ENCODE data around the gene CPLX1.
A peak's percentile ranks its signal among the peaks of the same experiment; 100 is the strongest.
"Not testable (repeated sequence)": the region's sequence is repeated elsewhere in the genome, so short reads cannot be mapped to it uniquely, and the experiment has no call there.

CPLX1 gene

GRCh38 chr4:749698-750666, 75.9 kb downstream of the CPLX1 start:
- DNase-seq, result no peak

- no peak for DNase-seq
These were observed 77.5 kb downstream of the CPLX1 start for GRCh38 chr4:748461-748860.

DNA sequence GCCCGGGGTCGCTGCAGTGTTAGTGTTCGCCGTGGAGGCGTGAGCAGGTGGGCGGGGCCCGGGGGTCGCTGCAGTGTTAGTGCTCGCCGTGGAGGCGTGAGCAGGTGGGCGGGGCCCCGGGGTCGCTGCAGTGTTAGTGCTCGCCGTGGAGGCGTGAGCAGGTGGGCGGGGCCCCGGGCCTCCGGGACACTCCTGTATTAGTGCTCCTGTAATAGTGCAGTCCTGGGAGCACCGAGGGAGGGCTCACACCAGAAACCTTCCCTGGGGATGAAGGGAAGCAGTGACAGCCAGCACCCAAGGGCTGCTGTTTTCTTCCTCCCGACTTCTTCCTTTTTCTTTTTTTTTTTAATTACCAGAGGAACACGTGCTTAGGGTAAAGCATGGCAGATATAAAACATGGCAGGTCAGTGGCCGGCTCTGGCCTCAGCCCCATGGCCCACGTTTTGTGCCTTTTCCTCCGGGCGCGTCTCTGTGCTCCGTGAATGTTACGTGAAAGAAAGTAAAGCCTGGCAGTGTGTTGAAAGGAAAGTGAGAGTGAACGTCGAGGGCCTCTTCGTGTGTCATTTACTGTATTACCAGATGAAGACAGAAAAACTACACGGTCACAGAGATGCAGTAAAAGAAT, 78.3 kb downstream of the CPLX1 start:
- no peak for DNase-seq

DNA sequence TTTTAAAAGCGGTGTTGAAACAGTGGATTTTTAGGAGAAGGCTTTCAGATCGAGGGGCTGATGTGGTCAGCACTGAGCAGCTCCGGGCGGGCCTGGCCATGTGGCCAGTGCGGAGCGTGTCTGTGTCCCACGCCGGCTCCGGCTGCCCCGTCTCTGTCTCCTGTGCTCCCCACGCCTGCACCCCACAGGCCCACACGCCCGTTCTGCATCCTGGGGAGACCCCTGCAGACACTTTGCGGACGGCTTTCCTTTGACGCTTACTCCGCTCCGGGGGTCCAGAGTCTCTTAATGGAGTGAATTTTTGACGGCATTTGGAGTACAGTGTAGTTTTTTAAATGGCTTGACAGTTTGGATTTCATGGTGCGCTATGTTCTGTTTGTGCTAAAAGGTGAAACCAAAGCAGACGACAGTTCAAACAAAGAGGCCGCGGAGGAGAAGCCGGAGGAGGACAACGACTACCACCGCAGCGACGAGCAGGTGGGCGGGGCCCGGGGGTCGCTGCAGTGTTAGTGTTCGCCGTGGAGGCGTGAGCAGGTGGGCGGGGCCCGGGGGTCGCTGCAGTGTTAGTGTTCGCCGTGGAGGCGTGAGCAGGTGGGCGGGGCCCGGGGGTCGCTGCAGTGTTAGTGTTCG, 81.6 kb downstream of the CPLX1 start:
- DNase-seq, result no peak

DNA sequence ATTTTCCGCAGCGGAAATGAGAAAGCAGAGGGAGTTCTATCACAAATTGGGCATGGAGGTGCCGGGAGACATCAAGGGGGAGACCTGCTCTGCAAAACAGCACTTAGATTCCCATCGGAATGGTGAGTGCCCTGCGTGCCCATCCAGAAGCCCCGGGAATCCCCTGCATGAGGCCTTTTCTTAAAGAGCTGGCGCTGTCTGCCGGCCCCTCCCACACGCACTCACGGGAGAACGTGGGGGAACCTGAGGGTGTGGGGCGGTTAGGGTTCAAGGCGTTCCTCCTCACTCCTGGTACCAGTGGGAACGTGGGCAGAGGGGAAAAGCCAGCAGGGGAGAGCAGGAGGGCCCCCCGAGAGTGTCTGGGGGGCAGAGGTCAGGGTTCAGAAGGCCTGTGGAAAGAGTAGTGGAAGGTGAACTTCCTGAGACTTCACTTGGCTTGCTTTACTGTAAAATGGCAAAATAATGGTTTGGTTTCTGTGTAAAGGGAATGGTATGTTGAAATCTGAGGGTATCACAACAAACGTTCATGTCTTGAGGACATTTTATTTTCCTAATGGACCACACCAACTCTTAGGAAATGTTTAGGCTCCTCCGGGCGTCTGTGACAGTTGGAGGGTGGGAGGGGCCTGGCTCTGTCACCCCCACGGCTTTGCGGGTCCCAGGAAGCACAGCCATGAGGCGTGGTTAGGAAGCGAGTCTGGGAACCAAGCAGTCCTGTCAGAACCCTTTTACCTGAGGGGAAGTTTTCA, 82.3 kb downstream of the CPLX1 start:
- no peak for DNase-seq

DNA sequence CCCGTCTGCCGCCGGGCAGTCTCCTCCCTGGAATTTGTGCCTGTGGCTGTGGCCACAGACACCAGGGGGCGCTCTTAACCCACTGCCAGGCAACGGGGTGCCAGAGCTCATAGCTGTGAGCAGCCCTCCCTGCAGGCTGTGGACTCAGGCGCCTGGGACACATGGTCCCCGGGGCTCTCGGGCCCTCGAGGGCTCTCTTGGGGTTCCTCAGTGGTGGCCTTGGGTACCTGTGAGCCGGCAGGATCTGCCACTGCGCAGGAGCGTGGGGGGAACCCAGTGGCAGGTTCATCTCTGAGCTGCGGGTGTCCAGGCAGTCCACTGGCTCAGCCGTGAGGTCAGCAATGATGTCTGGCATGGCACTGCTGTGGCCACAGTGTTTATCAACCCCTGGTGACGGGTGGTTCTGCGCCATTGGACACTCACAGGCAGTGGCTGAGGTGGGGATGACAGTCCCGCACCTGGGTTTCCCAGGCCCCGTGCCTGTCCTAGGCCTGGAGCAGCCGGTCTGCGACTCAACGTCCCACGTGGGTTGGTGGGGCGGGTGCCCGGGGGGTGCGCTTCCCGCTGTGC, 83.1 kb downstream of the CPLX1 start:
- DNase-seq, result peak; percentile 65

DNA sequence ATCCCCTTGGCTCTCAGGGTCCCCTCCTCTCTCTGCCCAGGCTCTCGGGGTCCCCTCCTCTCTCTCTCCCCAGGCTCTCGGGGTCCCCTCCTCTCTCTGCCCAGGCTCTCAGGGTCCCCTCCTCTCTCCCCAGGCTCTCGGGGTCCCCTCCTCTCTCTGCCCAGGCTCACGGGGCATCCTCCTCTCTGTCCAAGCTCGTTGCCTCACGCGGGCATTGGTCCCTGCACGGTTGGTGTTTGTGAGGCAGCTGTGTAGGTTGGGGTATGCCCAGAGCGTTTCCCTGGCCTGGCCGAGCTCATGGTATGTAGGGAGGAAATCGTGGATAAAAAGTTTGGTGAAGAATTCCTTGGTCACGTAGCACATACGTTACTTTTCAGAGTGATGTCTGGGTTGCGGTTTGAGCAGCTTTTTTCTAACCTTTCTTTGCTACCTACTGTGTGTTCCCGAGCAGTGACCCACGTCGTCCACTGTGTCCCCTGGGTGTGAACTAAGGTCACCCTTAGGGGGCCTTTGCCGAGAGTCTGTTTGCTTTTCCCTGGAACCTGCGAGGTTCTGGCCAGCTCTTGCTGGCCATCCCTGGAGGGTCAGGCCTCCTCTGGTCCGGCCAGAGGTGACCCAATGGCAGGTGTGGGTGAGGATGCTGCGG, 83.7 kb downstream of the CPLX1 start:
- no peak for DNase-seq

- no peak for DNase-seq
These were observed 85.2 kb downstream of the CPLX1 start for GRCh38 chr4:740656-741282.

DNA sequence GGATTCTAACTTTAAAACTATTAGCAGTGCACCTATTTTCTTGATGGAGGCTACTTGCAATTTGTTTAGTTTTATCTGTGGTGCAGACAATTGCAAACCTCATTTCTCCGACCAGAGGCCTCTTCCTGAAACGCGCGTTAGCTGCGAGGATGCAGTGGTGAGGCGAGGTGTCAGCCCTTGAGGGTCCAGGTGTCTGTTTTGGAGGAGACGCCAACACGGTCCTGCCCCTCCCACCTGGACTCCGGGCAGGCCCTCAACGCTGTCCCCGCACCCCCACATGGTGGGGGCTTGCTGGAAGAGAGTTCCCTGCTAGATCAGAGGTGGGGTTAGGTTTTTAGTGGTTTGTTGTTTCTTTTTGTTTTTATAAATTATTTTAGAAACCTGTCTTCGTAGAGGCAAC, 85.9 kb downstream of the CPLX1 start:
- DNase-seq, result no peak

DNA sequence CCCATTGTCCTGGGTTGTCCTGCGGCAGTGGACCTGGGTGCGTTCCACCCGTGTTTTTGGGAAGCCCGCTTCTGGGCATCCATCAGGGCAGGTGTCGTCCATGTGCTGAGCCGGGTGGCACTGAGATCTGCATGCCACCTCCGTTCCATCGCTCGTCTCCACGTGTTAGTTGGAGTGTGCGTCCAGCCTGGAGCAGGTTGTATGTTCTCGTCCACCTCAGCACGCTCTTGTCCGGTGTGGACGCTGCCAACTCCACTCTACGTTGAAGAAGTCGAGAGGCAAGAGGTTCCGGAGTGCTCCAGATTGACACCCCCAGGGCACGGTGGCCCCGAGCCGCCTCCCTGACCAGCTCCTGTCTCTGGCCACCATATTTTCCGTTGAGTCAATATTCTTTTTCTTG, 86.4 kb downstream of the CPLX1 start:
- no peak for DNase-seq

- no peak for DNase-seq
These were observed 87.1 kb downstream of the CPLX1 start for GRCh38 chr4:738781-739280.

- not testable (repeated sequence) for DNase-seq
These were observed 89.4 kb downstream of the CPLX1 start for GRCh38 chr4:736561-736960.

- no peak for DNase-seq
These were observed 90.3 kb downstream of the CPLX1 start for GRCh38 chr4:735583-735982.

Data from activated CD4-positive, alpha-beta T cell treated with anti-CD3 and anti-CD28 coated beads for 1 hour (primary cell).